SW480 (cell line): ENCODE measurements around the gene GABBR2.
"Not testable (repeated sequence)": the region's sequence is repeated elsewhere in the genome, so short reads cannot be mapped to it uniquely, and the experiment has no call there.

ENCODE experiments used
- DNase-seq: peaks from one replicate; pipeline ENCODE4 v3.0.0-alpha.2; 2016; ENCODE audit warnings: low spot score

The GABBR2 gene

DNA sequence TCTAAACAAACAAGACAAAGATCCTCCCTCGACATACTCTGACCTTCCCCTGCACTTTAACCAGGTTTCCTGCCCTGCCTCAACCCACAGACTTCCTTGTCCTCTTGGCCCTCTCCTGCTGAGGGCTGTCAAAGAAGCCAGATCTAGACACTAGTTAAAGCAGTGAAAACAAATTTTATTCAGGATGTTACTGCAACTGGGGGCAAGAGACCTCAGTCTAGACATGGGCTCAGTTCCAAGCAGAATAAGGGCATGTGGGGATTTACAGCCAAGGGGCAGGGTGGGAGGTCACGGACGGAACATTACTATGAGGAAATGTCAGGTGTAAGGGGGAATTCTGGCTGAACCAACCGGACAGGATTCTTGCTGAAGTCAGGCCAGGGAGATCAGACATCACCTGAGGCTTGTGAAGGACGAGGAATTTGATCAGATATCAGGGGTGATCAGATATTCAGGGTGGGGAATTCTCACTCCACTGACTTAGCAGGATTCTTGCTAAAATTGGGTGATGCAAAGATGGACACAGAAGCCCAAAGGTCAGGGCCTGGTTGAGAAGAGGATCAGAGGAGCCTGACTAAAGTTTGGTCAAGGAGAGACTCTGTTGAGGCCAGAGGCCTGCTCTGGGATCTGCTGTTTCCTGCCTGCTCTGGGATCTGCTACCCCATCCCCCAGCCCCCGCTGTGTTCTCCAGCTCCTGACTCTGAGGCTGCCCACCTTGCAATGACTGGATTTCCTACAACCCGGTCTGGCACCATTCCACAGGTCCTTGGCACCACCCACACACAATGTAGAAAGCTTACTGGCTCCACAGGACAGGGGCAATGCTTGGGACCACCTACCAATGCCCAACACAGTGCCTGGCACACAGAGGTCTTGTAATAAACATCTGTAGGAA, 21.5 kb downstream of the GABBR2 start:
- no peak for DNase-seq

- DNase-seq: not testable (repeated sequence)
These were observed 23.9 kb downstream of the GABBR2 start for GRCh38 chr9:98684816-98685215.

DNA sequence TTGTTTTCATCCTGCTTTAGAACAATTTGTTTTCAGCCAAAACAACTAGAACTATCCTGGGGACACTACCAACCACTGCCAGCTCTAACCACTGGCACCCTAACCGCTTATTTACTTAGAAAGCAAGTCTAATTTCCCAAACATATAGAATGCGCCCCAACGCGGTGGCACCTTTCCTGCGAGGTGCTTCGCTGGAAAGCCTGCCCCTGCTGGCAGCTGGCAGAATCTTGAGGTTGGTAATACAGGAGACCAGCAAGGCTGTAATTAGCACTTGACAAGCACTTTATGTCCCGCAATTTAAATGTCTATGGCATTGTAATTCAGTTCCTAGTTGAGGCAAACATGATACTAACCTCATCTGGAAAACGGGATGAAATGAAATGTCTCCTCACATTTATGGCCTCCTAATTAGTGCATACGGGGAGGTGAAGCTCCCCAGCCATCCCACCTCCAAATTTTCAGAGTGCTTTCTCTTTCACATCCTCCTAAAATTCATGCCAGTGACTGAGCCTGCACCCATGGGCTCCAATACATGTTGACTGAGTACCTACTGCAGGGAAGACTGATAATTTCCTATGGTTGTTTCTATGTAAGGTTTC, 30.4 kb downstream of the GABBR2 start:
- DNase-seq: no peak

GRCh38 chr9:98673681-98674080, 35.1 kb downstream of the GABBR2 start:
- DNase-seq: no peak

- no peak for DNase-seq
These were observed 41.6 kb downstream of the GABBR2 start for GRCh38 chr9:98667005-98667640.

DNA sequence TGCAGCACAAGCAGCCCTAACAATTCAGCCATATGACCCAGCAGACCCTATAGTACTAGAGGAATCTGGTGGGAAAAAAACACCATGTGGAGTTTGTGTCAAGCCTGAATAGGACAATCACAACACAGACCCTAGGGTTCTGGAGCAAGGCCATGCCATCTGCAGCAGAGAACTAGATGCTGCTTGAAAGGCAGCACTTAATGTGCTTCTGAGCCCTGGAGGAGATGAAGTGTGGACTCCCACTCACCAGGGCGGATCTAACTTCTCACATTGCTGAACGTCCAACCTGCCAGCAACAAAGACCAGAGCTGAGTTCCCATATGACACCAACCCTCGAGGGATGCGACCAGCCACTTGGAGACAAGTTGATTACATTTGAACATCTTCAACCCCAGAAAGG, 43.2 kb downstream of the GABBR2 start:
- DNase-seq: no peak

- DNase-seq: no peak
These were observed 48.2 kb downstream of the GABBR2 start for GRCh38 chr9:98660541-98660940.

GRCh38 chr9:98658951-98659351, 49.8 kb downstream of the GABBR2 start:
- DNase-seq: no peak

DNA sequence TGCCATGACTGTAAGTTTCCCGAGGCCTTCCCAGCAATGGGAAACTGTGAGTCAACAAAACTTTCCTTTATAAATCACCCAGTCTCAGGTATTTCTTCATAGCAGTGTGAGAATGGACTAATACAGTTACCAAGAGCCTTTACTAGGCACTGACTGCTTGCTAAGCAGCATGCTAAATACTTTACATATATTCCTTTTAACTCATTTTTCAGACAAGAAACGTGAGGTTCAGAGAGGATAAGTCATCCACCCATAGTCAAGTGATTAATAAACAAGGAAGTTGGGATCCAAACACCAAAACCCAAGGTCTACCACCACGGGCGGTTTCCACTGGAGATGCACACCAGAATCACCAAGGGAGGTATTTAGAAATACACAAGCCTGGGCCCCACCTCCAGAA, 50.8 kb downstream of the GABBR2 start:
- no peak for DNase-seq

GRCh38 chr9:98656511-98656910, 52.2 kb downstream of the GABBR2 start:
- DNase-seq: no peak

GRCh38 chr9:98655428-98655827, 53.3 kb downstream of the GABBR2 start:
- DNase-seq: not testable (repeated sequence)

- DNase-seq: no peak
These were observed 54.5 kb downstream of the GABBR2 start for GRCh38 chr9:98654247-98654646.

- DNase-seq: no peak
These were observed 56.0 kb downstream of the GABBR2 start for GRCh38 chr9:98652741-98653140.

- DNase-seq: no peak
These were observed 56.4 kb downstream of the GABBR2 start for GRCh38 chr9:98652302-98652701.

DNA sequence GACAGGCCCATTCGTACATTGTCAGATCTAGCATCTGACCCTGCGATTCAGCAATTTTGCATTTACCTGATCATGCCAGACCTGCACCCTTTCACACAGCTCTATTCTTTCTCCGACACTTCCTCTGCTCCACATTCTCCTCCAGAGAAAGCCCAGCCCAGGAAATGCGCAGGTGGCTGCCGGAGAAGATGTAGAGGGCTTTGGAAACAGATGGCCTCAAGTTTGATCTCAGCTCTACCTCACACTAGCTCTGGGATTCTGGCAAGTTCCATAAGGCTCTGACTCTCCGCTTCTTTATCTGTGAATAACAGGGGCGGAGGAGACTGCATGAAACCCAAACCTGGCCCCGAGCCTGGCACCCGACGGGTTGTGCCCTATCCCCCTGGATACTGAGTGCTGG, 61.5 kb downstream of the GABBR2 start:
- DNase-seq: no peak

DNA sequence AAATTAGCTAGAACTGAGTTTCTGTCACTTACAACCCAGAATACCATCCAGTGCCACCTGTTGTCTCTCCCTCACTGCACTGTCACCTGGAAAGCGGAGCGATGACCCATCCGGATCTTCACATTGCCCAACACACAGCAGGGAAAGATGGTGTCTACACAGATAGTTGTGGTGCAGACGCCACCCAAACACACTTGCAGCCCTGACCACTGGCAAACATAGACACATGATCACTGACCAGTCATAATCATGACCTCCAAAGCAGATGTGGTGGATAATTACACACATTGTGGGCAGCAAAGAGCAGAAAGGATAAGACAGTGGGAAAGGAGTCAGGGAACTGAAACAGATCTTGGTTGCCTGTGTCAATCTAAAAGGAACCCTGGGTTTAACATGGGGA, 64.7 kb downstream of the GABBR2 start:
- no peak for DNase-seq

- no peak for DNase-seq
These were observed 65.9 kb downstream of the GABBR2 start for GRCh38 chr9:98642661-98643312.

DNA sequence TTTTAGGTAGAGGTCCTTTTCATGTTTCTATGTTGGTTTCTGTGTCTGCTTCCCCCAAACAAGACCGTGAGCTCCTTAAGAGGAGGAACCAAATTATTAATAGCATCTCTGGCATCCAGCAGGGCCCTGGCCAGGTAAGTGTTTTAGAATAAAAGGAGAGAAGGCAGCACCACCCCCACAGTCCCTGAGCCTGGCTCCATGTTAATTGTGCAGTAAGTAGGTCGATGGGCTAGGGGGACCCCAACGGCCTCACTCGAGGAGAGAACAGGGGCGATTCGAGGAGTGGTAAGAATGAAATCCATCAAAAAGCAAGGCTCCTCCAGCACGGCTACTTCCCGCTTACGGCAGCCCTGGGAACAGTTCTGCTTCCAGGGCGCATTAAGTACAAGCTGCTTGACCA, 67.0 kb downstream of the GABBR2 start:
- no peak for DNase-seq

DNA sequence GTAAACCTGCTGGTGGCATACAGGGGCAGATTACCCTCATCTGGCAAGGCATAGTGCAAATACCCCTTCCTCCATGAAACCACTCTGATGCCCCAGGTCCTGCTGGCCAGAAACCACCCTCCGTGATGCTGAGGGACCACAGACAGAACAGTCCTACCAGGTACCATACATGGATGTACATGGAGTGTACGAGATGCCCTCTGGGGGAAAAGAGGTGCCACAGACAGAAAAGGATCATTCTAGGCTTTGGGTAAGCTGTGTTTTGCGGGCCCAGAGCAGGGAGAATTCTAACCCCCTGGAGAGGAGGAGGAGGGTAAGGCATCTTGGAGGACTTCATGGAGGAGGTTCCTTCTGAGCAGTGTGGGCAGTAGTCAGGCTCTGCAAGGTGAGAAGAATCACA, 68.3 kb downstream of the GABBR2 start:
- DNase-seq: no peak

DNA sequence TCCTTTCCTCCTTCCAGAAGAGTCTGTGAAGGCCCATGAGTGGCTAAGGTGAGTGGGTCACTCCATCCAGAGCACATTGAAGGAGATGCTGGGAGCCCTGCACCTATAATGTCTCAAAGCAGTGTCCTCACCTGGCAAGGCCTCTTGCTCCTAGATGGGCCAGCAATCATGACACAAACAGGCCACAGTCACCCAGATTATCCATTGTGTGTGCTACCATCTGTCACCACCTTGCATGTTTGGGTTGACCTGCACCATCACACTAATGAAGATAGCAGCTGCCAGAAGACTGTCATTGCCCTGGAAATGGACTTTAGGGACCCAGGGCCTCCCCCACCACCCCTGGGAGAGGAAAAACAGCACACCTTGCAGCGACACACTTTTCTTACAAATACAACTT, 69.6 kb downstream of the GABBR2 start:
- DNase-seq: no peak

DNA sequence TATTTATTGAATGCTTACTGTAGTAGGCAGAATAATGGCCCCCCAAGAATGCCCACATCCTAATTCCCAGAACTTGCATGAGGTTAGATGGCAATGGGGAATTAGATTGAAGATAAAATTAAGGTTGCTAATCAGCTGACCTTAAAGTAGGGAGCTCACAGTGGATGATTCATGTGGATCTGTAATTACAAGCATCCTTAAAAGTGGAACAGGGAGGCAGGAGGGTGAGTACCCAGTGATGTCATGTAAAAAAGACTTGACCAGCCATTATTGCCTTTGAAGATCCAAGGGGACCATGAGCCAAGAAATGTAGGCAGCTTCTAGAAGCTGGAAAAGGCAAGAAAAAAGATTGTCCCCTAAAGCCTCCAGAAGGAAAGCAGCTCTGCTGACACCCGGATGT, 71.4 kb downstream of the GABBR2 start:
- no peak for DNase-seq

GRCh38 chr9:98635374-98635773, 73.4 kb downstream of the GABBR2 start:
- peak; percentile 30 for DNase-seq
